HFF-Myc (cell line): ENCODE results near the gene ZNF14.
"Not testable (repeated sequence)": the region's sequence is repeated elsewhere in the genome, so short reads cannot be mapped to it uniquely, and the experiment has no call there.

ENCODE experiments used
- DNase-seq: peaks from one replicate; pipeline ENCODE4 v3.0.0-alpha.2; 2011; ENCODE audit warnings: low read depth; ENCODE audit errors: extremely low read depth
- H3K4me3 ChIP-seq: replicated peaks from 2 replicates; pipeline ENCODE4 v1.5.1; 2011; ENCODE audit warnings: low read depth, mild to moderate bottlenecking, control low read depth, low read length
- CTCF ChIP-seq: IDR thresholded peaks from 2 replicates; pipeline ENCODE4 v1.5.1; 2012; ENCODE audit warnings: mild to moderate bottlenecking, low read depth, low read length, control low read depth; ENCODE audit errors: missing control alignments

The ZNF14 gene

GRCh38 chr19:19732579-19733501, at the start of gene ZNF14:
TSS of gene ZNF14 (minus strand) at chr19:19733112. CDS start at chr19:19732958, 154 bp downstream.
- TF ChIP-seq CTCF: peak; percentile 15
- peak; percentile 76 for DNase-seq

GRCh38 chr19:19781791-19782190, 48.9 kb upstream of the ZNF14 start:
- DNase-seq: not testable (repeated sequence)

More at GRCh38 chr19:19732579-19733501, at the start of gene ZNF14:
- H3K4me3 ChIP-seq: peak within 1 kb of the TSS; percentile 80

GRCh38 chr19:19778666-19779065, 45.8 kb upstream of the ZNF14 start:
- no peak overlapping the region for H3K4me3 ChIP-seq
- no peak for TF ChIP-seq CTCF
- no peak for DNase-seq

More at GRCh38 chr19:19781791-19782190, 48.9 kb upstream of the ZNF14 start:
- not testable (repeated sequence) for H3K4me3 ChIP-seq

- no peak for DNase-seq
- peak overlapping the region; percentile 83 for H3K4me3 ChIP-seq
- no peak for TF ChIP-seq CTCF
Observed at GRCh38 chr19:19777692-19778091, 44.8 kb upstream of the ZNF14 start.

- TF ChIP-seq CTCF: no peak
- peak overlapping the region; percentile 83 for H3K4me3 ChIP-seq
Observed at GRCh38 chr19:19776206-19777008, 43.5 kb upstream of the ZNF14 start.

GRCh38 chr19:19775891-19776205, 42.9 kb upstream of the ZNF14 start:
- H3K4me3 ChIP-seq: peak overlapping the region; percentile 83
- no peak for DNase-seq
- no peak for TF ChIP-seq CTCF

More at GRCh38 chr19:19776206-19777008, 43.5 kb upstream of the ZNF14 start:
- peak; percentile 94 for DNase-seq
